ENCODE results near the gene LIPC.

DNA sequence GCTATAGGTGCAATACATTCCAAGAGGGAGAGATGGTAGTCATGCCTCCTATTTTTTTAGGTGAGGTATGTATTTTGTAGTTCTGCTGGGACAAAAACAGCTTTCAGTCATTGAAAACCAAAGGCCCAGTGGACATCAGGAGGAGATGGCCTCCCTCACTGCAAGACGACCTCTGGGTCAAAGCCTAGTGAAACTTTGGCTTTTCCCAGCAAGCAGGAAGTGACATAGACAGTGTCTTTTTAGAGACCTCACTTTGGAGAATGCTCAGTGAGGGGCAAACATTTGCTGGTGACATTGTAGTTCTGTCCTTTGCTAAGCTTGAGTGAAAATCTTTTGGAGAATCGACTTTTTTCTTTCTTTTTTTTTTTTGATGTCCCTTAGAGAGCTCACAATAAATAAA lies 27.3 kb downstream of the LIPC start:
- TF ChIP-seq REST (IDR thresholded peaks at IDR 0.05; ENCODE audit: low read depth, low read length) (no peak), CHD2 (IDR thresholded peaks at IDR 0.05; ENCODE audit: borderline replicate concordance, low read depth, low read length) (no peak)

Measured in GM12878 (cell line).